ENCODE measurements around the gene THUMPD1.
"Not testable (repeated sequence)": the region's sequence is repeated elsewhere in the genome, so short reads cannot be mapped to it uniquely, and the experiment has no call there.

Gene THUMPD1

DNA sequence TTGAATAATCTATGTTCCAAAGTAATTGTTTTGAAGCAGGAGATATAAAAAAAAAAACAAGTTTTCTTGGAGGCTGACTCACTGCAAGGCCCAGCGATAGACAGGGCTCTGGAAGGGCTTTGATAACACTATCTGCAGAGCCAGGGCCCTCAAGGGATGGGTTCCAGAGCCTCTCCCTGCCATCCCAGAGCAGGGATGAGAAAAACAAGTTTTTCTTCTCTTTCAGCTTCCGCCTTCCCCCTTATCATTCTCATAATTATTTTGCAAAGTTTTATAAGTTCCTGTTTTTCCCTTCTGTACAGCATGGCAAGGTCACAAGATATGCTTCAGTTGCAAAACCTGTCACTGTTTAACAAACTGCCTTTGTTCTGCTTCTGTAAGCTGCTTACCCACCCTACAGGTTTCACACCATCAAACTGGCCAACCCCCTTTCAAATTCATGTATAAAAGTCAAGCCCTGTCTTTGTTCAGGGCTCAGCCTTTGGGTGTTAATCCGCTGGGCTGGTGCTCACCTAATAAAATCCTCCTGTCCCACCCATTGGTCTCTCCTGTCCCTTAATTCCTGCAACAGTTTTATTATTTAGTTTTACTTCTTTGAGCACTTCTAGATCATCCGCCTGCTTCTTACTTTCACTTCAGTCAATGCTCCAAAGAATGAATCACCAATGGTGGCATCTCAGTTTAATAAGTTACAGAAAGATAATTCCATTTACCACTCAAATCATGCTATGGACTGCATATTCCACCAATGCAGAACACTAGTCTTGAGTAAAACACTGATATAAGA lies 5.6 kb upstream of the THUMPD1 start:
- FAIRE-seq: no peak

DNA sequence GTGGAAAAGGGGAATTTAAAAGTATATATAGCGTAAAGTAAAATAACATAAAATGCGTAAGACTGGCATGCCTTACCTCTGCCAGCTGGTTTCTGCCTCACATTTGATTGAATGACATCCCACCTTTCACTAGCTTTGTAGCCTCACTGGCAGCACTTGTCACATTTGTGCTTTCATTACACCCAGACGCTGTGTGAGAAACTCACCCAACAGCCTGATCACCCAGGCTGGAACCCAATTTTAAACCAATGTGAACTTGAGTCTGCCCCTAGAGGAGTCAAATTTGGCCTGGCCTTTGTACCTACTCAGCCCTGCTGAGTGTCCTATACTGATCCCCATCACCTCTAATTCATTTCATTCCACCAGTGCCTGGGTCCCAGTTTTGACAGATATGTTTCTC lies 4.8 kb upstream of the THUMPD1 start:
- no peak for FAIRE-seq

DNA sequence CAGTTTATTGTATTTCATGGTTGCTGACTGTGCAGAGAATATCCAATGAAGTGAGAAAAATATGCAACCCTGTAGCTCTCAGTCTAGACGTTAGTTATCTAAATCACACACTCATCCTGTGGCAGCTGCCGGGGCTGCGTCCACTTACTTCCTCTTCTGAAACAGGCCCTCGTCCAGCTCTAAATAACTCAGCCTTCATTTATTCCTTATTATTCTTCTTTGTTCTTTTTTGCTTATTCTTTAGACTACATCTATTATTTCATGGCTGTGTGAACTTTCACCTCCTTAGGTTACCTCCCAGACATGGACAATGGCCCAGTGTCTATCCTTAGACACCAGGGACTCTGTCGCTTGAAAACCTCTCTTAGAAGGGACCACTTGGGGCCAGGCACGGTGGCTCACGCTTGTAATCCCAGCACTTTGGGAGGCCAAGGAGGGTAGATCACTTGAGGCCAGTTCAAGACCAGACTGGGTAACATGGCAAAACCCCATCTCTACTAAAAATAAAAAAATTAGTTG lies 3.4 kb upstream of the THUMPD1 start:
- FAIRE-seq: no peak

DNA sequence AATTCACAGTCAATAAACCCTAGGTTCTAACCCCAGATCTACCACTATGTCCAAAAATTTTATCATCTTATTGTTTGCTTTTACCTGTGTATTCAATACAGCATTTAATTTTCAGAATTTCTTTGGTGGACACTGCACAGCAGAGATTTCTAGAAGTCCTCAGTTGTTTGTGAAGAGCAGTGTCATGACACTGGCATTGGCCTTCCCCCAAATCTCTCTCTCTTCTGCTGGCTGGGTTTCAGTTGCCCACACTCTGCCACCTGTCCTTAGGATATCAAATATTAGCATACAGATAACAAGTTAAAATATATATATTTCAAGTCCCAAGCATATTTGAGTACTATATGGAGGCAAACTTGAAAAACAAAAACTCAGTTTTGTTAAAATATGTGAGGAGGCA lies 2.0 kb upstream of the THUMPD1 start:
- FAIRE-seq: no peak

DNA sequence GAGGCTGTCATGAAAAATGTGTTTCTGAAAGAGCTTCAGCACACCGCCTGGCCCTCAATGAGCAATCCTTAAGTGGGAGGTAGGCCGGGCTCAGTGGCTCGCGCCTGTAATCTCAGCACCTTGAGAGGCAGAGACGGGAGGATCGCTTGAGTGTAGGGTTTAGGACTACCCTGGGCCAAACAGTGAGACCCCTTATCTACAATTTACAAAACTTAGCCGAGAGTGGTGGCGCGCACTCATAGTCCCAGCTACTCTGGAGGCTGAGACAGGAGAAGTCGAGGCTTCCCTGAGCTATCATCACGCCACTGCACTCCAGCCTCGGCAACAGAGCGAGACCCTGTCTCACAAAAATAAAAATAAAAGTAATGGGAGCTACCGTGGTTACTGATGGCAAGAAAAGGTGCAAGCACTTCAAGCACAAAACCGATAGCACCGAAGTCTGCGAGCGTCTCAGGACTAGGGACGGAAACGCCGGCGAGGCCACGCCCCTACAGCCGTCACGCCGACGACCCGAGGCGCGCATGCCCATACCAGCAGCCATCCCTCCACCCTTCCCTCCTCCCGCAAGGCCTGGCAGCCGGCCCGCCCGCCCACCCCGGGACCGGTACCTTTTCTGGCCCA lies 607 bp downstream of the THUMPD1 start:
- FAIRE-seq: no peak

DNA sequence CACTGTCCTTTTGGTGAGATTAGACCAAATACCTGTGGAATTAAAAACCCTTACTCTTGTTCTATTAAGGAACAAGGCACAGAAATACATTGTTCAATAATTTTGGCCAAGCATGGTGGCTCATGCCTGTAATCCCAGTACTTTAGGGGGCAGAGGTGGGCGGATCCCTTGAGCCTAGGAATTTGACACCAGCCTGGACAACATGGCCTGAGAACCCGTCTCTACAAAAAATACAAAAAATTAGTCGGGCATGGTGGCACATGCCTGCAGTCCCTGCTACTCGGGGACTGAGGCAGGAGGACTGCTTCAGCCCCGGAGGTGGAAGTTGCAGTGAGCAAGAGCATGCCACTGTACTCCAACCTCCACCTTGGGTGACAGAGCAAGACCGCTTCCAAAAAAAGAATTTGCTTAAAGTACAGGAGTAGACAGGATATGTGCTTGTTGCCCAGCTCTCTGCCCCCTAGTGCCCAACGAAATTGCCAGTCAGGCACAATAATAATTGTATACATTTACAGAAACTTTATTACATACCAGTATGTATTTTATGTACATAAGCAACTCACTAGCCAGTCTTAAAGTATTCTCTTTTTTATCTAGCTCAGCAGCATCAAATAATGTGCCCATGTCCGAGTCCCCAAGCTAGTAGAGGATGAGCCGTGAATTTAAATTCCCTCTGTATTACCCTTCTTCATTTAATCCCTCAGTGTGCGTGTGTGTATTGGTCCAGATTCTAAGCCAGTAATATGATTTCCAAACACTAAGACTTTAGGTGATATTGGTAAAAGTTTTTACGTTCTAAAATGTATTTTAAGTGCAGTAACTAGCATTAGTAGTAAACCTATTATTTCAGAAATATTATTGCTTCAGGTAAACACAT lies 1.4 kb downstream of the THUMPD1 start:
- no peak for FAIRE-seq

DNA sequence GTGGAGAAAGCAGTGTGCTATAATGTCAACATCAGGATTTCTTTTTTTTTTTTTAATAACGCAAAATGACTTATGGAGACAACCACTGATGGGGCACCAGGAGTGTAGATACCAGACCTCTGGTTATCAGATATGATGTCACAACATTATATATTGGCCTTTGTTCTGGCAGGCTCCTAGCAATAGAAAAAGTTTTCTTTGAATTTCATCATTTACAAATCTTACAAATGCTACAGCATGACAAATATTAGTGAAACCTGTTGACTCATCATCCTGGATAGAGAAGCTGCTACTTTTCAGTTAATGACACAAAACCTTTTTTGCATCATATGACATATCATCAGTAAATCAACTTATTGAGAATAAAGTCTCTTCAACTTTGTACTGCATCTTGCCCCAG lies 6.1 kb downstream of the THUMPD1 start:
- FAIRE-seq: no peak

GRCh38 chr16:20734782-20735181 lies 6.8 kb downstream of the THUMPD1 start:
- FAIRE-seq: no peak

DNA sequence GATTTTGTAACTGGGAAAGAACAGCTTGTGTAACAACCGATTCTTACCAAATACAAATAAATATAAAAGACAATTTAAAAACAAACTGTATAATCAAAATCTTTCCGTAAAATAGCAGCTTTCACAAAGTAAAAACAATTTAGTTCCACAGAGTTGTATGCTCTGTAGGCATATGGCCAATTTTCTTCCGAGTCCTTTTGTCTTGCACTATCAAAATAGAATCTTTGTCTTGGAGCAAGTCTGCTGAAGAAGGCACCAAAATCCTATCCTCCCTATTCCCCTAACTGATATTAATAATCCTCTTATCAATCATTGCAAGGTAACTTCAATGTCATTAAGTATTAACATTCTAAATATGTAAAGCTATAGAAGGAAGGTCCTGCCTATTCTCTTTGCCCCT lies 7.6 kb downstream of the THUMPD1 start:
- FAIRE-seq: no peak

DNA sequence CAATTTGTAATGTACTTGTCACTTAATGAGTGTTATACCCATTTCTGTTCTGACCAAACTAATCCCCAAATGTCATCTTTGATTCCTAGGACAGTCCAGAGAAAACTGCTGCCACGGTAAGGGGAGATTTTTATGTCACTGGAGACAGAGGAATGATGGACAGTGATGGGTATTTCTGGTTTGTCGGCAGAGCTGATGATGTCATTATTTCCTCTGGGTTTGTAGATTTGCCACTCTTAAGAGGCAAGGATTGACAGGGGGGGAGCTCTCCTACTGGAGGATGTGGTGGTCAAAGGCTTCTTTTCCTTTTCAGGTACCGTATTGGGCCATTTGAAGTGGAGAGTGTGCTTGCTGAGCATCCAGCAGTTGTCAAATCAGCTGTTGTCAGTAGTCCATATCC lies 12.5 kb downstream of the THUMPD1 start:
- FAIRE-seq: no peak

GRCh38 chr16:20727181-20727580 lies 14.4 kb downstream of the THUMPD1 start:
- FAIRE-seq: no peak

GRCh38 chr16:20726661-20727060 lies 15.0 kb downstream of the THUMPD1 start:
- no peak for FAIRE-seq

DNA sequence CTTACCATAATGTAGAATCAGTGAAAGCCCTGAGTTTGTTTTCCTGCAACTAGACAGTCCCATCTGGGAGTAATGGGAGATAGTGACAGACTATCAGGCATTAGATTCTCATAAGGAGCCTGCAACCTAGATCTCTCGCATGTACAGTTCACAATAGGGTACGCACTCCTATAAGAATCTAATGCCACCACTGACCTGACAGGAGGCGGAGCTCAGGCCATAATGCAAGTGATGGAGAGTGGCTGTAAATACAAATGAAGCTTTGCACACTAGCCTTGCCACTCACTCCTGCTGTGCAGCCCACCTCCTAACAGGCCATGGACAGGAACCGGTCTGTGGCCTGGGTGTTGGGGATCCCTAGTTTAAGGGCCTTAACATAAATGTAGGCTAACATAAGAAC lies 21.4 kb downstream of the THUMPD1 start:
- no peak for FAIRE-seq

DNA sequence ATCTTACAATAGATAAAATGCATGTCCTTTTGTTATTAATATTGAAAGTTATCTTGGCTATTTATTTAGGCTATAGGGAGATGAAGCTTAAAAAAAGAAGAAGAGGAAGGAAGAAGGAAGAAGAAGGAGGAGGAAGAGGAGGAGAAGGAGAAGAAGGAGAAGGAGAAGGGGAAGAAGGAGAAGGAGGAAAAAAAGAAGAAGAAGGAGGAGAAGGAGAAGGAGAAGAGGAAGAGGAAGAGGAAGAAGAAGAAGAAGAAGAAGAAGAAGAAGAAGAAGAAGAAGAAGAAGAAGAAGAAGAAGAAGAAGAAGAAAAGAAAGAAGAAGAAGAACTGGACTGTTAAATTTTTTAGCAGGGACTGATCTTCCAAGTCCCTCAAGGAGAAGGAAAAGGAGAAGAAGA lies 23.9 kb downstream of the THUMPD1 start:
- FAIRE-seq: not testable (repeated sequence)

- FAIRE-seq: no peak
These were observed 30.2 kb downstream of the THUMPD1 start for GRCh38 chr16:20711277-20711911.

- not testable (repeated sequence) for FAIRE-seq
These were observed 33.5 kb downstream of the THUMPD1 start for GRCh38 chr16:20708129-20708528.

DNA sequence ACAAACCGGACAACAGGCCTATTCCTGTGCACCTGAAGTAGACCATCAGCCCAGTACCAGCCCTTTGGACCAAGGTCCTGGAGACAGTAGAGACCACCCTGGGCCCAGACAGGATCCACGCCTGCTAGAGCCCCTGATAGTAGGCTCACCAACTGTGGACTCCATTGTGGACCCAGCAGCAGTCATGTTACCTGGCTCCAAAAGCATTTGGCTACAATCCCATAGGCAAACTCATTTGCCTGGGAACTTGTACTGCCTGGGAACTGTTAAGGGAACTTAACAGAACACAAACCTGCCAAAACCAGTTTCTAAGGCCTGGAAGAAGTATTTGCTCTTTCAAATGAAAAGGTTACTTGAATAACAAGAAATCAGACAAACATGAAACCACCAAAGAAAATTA lies 34.2 kb downstream of the THUMPD1 start:
- no peak for FAIRE-seq

DNA sequence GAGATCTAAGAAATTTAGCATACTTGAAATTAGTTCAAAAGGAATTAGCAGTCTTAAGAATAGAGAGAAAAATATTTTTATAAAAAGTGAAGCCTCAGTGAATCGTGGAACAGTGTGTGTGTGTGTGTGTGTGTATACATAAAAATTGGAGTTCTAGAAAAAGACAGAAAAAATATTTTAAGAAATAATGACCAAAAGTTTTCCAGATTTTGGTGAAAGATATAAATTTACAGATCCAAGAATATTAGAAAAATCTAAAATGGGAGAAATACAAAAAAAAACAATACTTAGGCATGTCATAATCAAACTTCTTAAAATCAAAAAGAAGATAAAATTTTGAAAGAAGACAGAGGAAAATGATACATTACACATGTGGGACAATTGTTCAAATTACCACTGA lies 35.6 kb downstream of the THUMPD1 start:
- FAIRE-seq: not testable (repeated sequence)

DNA sequence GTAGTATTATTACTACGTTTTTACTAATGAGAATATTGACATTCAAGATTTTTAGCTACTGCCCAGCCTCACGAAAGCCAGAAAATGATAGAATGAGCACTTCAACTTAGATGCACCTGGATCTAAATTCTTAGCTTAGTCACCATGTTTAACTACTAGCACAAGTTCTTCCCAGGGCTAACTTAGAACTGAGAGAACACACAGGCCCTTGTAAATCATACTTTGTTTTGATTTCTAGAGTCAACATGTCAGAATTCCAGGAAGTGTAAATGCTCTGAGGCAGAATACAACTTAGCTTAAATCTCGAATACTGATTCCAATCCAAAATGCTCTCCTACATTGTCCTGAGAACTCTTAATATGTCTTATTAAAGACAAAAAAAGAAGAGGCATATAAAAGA lies 37.3 kb downstream of the THUMPD1 start:
- FAIRE-seq: no peak

DNA sequence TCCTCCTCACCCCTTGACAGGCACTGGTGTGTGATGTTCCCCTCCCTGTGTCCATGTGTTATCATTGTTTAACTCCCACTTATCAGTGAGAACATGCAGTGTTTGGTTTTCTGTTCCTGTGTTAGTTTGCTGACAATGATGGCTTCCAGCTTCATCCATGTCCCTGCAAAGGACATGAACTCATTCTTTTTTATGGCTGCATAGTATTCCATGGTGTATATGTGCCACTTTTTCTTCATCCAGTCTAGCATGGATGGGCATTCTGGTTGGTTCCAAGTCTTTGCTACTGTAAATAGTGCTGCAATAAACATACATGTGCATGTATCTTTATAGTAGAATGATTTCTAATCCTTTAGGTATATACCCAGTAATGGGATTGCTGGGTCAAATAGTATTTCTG lies 39.9 kb downstream of the THUMPD1 start:
- FAIRE-seq: not testable (repeated sequence)

GRCh38 chr16:20696618-20697017 lies 45.0 kb downstream of the THUMPD1 start:
- no peak for FAIRE-seq

DNA sequence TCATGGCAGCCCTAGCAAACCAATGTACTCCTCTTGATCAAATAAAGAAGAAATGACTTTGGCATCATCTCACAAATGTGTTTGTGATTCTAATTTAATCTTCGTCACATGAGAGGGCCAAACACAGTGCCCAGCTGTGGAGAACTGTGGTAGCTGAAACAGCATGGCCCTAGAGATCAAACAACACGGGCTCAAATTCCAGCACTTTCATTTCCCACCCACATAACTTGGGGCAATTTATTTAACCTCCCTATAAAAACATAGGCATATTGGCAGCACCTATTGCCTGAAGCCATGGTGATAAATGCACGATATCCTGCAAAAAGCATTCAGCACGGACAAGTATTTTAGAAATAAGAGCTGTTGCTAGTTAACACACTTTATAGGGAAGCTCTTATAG lies 46.6 kb downstream of the THUMPD1 start:
- no peak for FAIRE-seq

GRCh38 chr16:20694096-20694495 lies 47.5 kb downstream of the THUMPD1 start:
- not testable (repeated sequence) for FAIRE-seq
